Measurements from ENCODE around the gene CPEB3.

GRCh38 chr10:92284112-92284704 lies 6.7 kb downstream of the CPEB3 start:
- TF ChIP-seq CTCF (conservative IDR thresholded peaks at IDR 0.05 in 1 of 2, IDR thresholded peaks at IDR 0.05 in 1 of 2; ENCODE audit: low read depth in 1 of 2, low read length in 2 of 2) (no peak), EZH2 (IDR thresholded peaks at IDR 0.05; ENCODE audit: low read length, missing control alignments) (no peak)
